Measurements from ENCODE around the gene CNNM1.

The CNNM1 gene

DNA sequence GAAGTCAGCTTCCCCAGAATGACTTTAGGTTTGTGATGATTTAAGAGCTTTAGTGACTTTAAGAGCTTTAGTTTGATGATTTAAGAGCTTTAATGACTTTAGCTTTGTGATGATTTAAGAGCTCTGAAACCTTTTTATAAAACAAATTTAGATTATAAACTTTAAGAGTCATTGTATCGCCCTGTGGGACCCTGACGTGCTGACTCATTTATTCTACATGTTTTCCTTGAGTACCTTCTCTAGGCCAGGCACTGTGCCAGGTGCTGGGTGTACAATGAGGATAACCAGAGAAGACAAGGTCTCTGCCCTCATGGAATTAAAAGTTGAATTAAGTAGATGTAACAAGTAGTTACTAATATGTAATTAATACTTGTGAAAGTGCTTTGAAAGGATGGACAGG, 45.4 kb downstream of the CNNM1 start:
- DNase-seq (ENCODE audit: low read depth), result no peak

DNA sequence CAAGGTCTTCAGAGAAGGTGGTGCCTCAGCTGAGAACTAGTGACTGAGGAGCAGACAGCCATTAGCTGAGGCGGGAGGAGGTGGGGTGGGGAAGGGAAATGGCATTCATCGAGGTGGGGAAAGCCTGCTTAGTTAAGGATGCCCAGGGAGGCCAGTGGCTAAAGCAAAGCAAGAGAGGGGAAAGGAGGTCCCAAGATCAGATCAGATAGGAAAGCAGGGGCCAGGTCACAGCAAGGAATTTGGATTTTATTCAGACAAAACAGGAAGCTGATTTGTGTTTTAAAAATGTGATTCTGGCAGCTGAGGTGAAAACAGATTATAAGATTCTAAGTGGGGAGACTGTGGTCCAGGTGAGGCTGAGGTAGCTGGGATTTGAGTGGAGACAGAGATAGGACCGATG, 45.8 kb downstream of the CNNM1 start:
- DNase-seq (ENCODE audit: low read depth), result no peak

DNA sequence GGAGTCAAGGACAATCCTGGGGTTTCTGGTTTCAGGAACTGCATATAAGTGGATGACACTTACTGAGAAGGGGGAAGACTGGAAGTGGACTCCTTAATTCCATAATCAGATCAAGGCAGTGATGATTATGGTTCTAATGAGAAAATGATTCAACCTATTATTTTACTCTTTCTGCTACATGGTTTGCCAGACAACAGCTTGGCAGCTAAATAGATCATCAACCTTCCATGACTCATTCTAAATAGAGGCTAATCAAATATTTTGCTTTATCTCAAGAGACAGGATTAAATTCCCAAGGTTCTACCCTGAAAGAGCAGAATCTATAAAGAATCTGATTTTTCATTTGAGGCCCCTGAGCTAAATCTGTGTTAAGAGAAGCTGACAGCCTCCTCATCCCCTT, 46.3 kb downstream of the CNNM1 start:
- no peak for DNase-seq (ENCODE audit: low read depth)

GRCh38 chr10:99382176-99382575, 53.0 kb downstream of the CNNM1 start:
- DNase-seq (ENCODE audit: low read depth), result no peak

- no peak for DNase-seq (ENCODE audit: low read depth)
Observed at GRCh38 chr10:99387071-99387470, 57.9 kb downstream of the CNNM1 start.

- no peak for DNase-seq (ENCODE audit: low read depth)
Observed at GRCh38 chr10:99387541-99387940, 58.4 kb downstream of the CNNM1 start.

DNA sequence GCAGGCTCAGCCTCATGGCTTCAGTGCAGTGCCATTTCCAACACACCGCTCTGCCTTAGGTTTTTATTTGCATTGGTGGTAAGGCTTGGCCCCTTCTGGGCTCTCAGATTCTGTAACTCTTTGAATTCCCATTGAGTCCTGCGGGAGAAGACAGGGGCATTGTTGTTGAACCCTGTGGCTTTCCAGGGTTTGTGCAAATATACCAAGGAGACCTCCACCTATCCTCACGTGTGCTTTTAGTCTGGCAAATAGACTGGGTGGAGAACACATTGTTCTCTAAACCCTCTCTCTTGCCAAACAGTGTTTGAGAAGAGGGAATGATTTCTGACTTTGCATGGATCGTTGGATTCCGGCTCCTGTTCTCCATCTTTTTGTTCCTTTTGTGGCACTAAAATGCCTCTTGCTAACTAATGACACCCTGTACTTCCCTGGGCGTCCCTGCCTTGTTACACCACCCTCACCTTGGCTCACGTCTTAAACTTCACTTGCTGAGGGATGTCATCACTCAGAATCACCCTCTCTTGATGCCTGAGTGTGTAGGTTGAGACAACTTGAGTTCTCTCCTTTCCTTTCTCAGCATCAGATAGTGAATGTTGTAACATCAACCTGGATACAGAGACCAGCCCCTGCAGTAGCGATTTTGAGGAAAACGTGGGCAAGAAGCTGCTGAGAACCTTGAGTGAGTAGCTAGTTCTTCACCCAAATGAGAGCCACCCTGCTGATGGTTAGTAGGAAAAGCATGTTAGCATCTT, 60.7 kb downstream of the CNNM1 start:
- DNase-seq (ENCODE audit: low read depth), result no peak

- no peak for DNase-seq (ENCODE audit: low read depth)
Observed at GRCh38 chr10:99391346-99391745, 62.2 kb downstream of the CNNM1 start.

DNA sequence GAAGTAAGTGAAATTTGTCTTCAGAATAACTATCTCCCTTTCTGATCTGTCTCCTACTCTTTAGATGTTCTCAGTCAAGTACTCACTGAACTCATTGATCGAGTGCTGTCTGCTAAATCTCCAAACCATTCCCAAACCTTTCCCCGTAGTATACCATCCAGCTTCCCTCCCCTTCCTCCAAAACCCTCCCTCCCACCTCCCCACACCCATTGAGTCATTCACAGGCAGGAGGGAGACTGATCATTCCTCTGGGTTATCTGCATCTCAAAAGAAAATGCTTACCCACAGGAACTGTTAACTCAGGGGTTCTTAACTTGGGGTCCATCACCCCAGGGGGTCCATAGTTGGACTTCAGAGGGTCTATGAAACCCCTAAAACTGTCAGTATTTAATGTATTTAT, 63.9 kb downstream of the CNNM1 start:
- no peak for DNase-seq (ENCODE audit: low read depth)

- no peak for DNase-seq (ENCODE audit: low read depth)
Observed at GRCh38 chr10:99393683-99394082, 64.5 kb downstream of the CNNM1 start.

GRCh38 chr10:99394256-99394655, 65.1 kb downstream of the CNNM1 start:
- DNase-seq (ENCODE audit: low read depth), result no peak

DNA sequence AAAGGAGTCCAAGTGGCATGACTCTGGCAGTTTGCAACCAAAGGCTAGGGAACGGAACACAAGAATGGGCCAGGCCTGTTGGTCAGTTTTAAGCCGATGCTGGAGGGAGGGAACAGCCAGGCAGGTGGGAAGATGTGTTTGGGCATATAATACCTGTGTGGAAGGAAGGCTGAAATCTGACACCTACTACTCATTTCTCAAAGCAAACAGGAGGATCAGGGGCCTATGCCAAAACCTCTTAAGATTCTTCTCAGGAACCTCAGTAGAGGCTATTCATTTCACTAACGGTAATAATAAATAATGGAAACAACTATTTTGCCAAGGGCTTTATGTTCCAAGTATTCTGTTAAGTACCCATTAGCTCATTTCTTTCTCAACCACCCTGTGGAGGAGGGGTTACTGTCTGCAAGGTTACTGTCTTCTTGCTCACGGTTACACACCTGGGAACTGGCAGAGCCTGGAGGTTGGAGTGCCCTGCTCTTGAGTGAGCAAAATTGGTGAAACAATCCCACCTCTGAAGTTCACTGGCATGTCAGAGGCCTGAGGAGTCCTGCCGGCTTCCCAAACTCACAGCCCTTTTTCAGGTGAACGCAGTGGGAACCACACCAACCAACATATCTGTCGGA, 65.7 kb downstream of the CNNM1 start:
- DNase-seq (ENCODE audit: low read depth), result no peak

GRCh38 chr10:99395750-99396445, 66.7 kb downstream of the CNNM1 start:
- peak; percentile 75 for DNase-seq (ENCODE audit: low read depth)

DNA sequence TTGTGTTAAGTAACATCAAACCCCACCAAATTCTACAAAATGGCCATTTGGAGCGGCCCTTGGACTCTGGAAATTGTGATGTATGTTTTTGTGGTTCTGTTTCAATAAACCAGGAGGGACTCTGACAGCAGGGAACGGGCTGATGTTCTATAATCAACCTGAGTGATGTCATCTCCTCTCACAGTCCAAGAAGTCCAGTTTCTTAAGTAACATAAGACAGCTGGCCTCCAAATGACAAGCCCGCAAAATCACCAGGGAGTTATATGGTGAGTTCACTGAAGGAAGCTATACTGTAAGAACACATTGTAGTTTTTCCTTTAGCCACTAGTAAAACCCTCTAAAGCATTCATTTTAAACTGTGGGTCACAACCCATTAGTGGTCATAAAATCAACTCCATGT, 67.3 kb downstream of the CNNM1 start:
- peak; percentile 60 for DNase-seq (ENCODE audit: low read depth)

DNA sequence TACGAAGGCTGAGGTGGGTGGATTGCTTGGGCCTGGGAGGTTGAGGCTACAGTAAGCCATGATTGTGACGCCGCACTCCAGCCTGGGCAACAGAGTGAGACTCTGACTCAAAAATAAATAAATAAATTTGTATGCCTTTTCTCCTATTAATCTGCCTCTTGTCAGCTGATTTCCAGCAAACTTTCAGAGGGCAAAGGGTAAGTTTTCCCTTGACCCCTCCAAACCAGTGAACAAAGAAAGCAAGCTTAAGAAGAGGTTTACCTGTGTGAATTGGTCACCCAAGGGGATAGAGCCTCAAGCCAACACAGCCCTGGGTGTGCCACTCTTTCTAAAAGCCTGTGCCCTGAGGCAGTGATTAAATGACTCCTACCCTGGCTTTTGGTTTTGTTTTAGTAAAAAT, 70.5 kb downstream of the CNNM1 start:
- DNase-seq (ENCODE audit: low read depth), result no peak

DNA sequence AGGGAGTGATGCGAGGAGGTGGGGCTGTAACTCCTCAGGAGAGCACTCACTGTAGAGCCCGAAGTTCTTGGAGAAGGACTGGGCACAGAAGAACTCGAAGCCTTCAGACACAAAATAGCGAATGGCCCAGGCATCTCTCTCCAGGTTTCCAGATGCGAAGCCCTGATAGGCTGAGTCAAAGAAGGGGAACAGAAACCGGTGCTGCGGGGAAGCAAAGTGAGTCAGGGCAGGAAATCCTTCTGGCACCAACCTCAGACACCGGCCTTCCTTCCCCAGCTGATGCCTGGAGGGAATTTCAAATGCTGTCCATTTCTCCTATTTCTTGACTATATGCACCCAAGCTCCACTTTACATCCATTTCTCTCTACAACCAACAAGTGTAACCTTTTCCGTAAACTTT, 74.5 kb downstream of the CNNM1 start:
- DNase-seq (ENCODE audit: low read depth), result no peak

DNA sequence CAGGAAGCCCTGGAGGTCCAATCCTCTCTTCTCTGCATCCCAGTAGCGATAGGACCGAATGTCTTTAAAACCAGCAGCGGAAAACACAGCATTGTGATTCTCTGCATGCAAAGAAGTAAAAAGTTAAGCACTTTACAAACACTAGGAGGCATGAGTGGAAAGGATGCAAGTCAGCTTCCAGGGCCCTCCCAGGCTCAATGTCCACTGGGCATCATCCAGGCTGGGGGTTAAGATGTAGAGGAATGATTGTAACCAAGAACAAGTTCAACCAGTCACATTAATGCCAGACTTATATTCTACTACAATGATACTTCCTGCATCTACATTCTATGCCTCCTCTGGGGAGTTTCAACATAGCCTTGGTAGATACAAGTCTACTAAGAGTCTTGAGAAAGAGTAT, 77.0 kb downstream of the CNNM1 start:
- no peak for DNase-seq (ENCODE audit: low read depth)

- DNase-seq (ENCODE audit: low read depth), result no peak
Observed at GRCh38 chr10:99410146-99410545, 81.0 kb downstream of the CNNM1 start.

DNA sequence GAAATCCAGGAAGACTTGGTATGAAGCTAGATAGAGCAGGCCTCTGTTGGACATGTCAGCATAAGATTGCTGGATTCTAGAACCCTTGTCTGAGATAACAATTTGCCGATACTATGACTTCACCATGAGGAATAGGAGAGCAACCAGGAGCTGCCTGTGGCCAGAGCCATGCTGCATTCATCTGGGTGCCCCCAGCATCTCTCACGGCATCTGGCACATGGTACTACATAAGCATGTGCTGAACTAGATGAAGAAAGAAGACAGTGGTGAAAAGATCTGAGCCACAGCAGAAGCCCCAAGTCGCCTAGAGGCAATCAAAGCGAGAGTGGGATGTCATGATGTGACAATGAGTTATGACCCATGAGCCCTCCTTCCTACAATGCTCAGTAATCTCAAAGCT, 81.7 kb downstream of the CNNM1 start:
- no peak for DNase-seq (ENCODE audit: low read depth)

DNA sequence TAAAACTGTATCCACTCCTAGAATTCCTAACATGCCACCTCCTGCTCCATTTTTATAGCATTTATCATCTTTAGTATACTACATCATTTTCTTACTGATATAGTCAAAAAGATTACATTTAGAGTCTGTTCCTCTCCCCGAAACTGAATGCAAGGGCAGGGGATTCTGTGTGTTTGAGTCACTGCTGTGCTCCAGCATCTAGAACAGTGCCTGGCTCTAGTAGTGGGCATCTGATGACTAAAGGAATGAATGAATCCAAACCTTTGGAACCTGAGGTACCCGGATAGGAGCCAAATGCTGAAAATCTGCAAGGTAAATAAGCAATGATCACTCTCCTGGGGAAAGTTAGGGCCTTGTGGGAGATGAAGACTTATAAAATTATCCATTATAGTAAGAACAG, 82.4 kb downstream of the CNNM1 start:
- no peak for DNase-seq (ENCODE audit: low read depth)

- no peak for DNase-seq (ENCODE audit: low read depth)
Observed at GRCh38 chr10:99412099-99412498, 82.9 kb downstream of the CNNM1 start.

DNA sequence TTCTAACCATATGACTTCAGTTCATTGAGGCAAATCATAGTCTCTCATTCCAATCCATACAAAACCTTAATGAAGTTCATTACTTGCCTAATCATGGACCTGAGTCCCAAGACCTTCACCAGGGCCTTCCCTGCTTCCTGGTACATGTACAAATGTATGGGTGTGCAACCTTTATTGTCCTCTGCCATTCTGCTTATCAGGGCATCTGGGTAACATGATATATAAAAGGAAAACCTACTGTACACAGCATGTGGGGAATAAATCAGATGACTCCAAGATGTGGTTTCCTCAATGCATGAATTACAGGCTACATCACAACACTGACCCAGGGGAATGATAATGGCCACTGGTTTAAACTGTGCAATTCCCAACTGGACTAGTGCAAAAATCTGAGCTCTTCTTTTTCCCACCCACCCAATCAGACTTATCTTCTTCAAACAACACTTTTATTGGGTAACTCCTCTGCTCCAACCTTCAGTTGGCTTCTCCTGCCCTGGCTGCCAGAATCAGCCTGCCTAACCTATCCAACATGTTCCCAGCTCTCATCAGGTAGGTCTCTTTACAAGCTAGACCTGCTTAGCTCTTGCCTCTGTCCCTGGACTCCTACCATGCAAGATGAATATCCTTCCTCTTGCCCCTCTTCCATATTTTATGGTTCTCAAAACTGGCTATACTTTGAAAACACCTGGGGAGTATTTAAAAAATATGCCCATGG, 89.9 kb downstream of the CNNM1 start:
- no peak for DNase-seq (ENCODE audit: low read depth)

DNA sequence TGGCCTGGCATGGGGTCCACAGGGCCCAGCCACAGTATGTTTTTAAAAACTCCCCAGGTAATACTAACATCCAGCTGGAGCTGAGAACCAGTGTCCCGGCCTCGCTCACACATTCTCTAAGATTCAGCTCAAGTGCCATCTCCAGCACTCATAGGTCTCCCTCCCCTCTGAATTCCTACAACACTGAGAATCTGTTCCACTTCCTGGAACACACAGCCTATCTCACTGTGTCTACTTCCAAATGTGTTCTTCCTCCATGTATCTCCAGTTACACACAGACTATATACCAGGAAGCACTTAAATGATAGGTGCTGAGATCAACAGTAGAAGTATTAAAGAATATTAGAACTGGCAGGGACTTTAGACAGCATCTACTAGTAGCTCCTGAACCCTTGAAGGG, 90.5 kb downstream of the CNNM1 start:
- DNase-seq (ENCODE audit: low read depth), result no peak
